H9 (cell line): Measurements from ENCODE around the gene FNIP2. TPM values are rescaled to one million over a fixed set of nuclear protein-coding genes. Genes with fewer than 3 reads are reported as not detected.
A peak's percentile ranks its signal among the peaks of the same experiment; 100 is the strongest.

ENCODE experiments used
- DNase-seq: peaks from one replicate; pipeline ENCODE4 v3.0.0-alpha.2; 2017
- H2AFZ ChIP-seq: one replicate; pipeline ENCODE4 v1.6.1; 2013; ENCODE audit warnings: mild to moderate bottlenecking, low read length, control low read depth, moderate library complexity
- H2AK5ac ChIP-seq: 2 replicates; pipeline ENCODE4 v1.6.1; 2013; ENCODE audit warnings: low read length, control low read depth, mixed read lengths; ENCODE audit not compliant: insufficient read length
- H2BK120ac ChIP-seq: one replicate; pipeline ENCODE4 v1.6.1; 2013; ENCODE audit warnings: low read depth, mild to moderate bottlenecking, low read length, control low read depth, inconsistent platforms; ENCODE audit not compliant: poor library complexity, severe bottlenecking
- H2BK12ac ChIP-seq: 2 replicates; pipeline ENCODE4 v1.6.1; 2013; ENCODE audit warnings: low read length, control low read depth, mixed read lengths, low read depth; ENCODE audit not compliant: insufficient read length
- H2BK15ac ChIP-seq: 2 replicates; pipeline ENCODE4 v1.6.1; 2013; ENCODE audit warnings: low read depth, low read length, control low read depth
- H2BK20ac ChIP-seq: one replicate; pipeline ENCODE4 v1.6.1; 2013; ENCODE audit warnings: low read depth, mild to moderate bottlenecking, low read length, control low read depth, inconsistent platforms; ENCODE audit not compliant: poor library complexity, severe bottlenecking
- H2BK5ac ChIP-seq: 2 replicates; pipeline ENCODE4 v1.6.1; 2013; ENCODE audit warnings: low read length, control low read depth, mixed read lengths; ENCODE audit not compliant: insufficient read length
- H3K14ac ChIP-seq: 2 replicates; pipeline ENCODE4 v1.6.1; 2013; ENCODE audit warnings: low read length, control low read depth; ENCODE audit not compliant: insufficient read depth
- H3K18ac ChIP-seq: 2 replicates; pipeline ENCODE4 v1.6.1; 2013; ENCODE audit warnings: low read depth, mild to moderate bottlenecking, mixed read lengths, low read length, control low read depth; ENCODE audit not compliant: insufficient read length
- H3K23ac ChIP-seq: 2 replicates; pipeline ENCODE4 v1.6.1; 2013; ENCODE audit warnings: low read length, control low read depth, mixed read lengths, low read depth; ENCODE audit not compliant: insufficient read length
- H3K23me2 ChIP-seq: 2 replicates; pipeline ENCODE4 v1.6.1; 2013; ENCODE audit warnings: low read depth, mild to moderate bottlenecking, mixed read lengths, low read length, control low read depth; ENCODE audit not compliant: insufficient read length, poor library complexity, severe bottlenecking
- H3K27ac ChIP-seq: 2 replicates; pipeline ENCODE4 v1.5.1; 2013; ENCODE audit warnings: low read length, control low read depth, mixed read lengths, low read depth; ENCODE audit not compliant: insufficient read length
- H3K27me3 ChIP-seq: 2 replicates; pipeline ENCODE4 v1.6.1; 2013; ENCODE audit warnings: low read length, control low read depth, inconsistent platforms; ENCODE audit not compliant: insufficient read depth
- H3K4ac ChIP-seq: 2 replicates; pipeline ENCODE4 v1.6.1; 2013; ENCODE audit warnings: low read depth, mild to moderate bottlenecking, control low read depth, inconsistent platforms, low read length, moderate library complexity
- H3K4me1 ChIP-seq: 2 replicates; pipeline ENCODE4 v1.6.1; 2013; ENCODE audit warnings: low read length, control low read depth, inconsistent platforms; ENCODE audit not compliant: insufficient read depth
- H3K4me2 ChIP-seq: 2 replicates; pipeline ENCODE4 v1.6.1; 2013; ENCODE audit warnings: low read length, control low read depth, mixed read lengths; ENCODE audit not compliant: insufficient read length, insufficient read depth
- H3K56ac ChIP-seq: 2 replicates; pipeline ENCODE4 v1.6.1; 2013; ENCODE audit warnings: low read depth, mild to moderate bottlenecking, mixed read lengths, low read length, control low read depth; ENCODE audit not compliant: insufficient read length
- H3K79me1 ChIP-seq: 2 replicates; pipeline ENCODE4 v1.6.1; 2013; ENCODE audit warnings: low read depth, mild to moderate bottlenecking, moderate library complexity, low read length, control low read depth, inconsistent platforms; ENCODE audit not compliant: insufficient read depth, poor library complexity, severe bottlenecking
- H3K79me2 ChIP-seq: 2 replicates; pipeline ENCODE4 v1.6.1; 2013; ENCODE audit warnings: low read length, control low read depth, inconsistent platforms; ENCODE audit not compliant: insufficient read depth
- H3K9ac ChIP-seq: 2 replicates; pipeline ENCODE4 v1.6.1; 2013; ENCODE audit warnings: low read length, control low read depth, mixed read lengths; ENCODE audit not compliant: insufficient read length; ENCODE audit errors: extremely low read depth
- H3K9me3 ChIP-seq: one replicate; pipeline ENCODE4 v1.6.1; 2013; ENCODE audit warnings: low read depth, low read length, inconsistent platforms; ENCODE audit not compliant: control insufficient read depth
- H3T11ph ChIP-seq: one replicate; pipeline ENCODE4 v1.6.1; 2013; ENCODE audit warnings: mild to moderate bottlenecking, low read length, control low read depth, inconsistent platforms
- H4K20me1 ChIP-seq: one replicate; pipeline ENCODE4 v1.6.1; 2013; ENCODE audit not compliant: control insufficient read depth, insufficient read length, insufficient read depth
- H4K5ac ChIP-seq: 2 replicates; pipeline ENCODE4 v1.6.1; 2013; ENCODE audit warnings: low read depth, mild to moderate bottlenecking, mixed read lengths, low read length, control low read depth; ENCODE audit not compliant: insufficient read length
- H4K8ac ChIP-seq: replicated peaks from 2 replicates; pipeline ENCODE4 v1.6.1; 2013; ENCODE audit warnings: low read length, control low read depth, mixed read lengths, low read depth; ENCODE audit not compliant: insufficient read length
- H4K91ac ChIP-seq: 2 replicates; pipeline ENCODE4 v1.6.1; 2013; ENCODE audit warnings: low read depth, mild to moderate bottlenecking, moderate library complexity, mixed read lengths, low read length, control low read depth; ENCODE audit not compliant: insufficient read length
- H3K27ac Mint-ChIP-seq, 3 experiments: 2 replicates in 2 of 3; 3 replicates in 1 of 3; pipeline ENCODE4 v1.8.0; 2020 to 2021; ENCODE audit warnings: mixed read lengths in 3 of 3, mild to moderate bottlenecking in 1 of 3, moderate library complexity in 1 of 3
- H3K27me3 Mint-ChIP-seq: 2 replicates; pipeline ENCODE4 v1.8.0; 2021; ENCODE audit warnings: low read depth, mild to moderate bottlenecking, moderate library complexity, mixed read lengths
- H3K36me3 Mint-ChIP-seq, 3 experiments: 2 replicates in 2 of 3; 3 replicates in 1 of 3; pipeline ENCODE4 v1.8.0; 2020 to 2021; ENCODE audit warnings: low read depth in 3 of 3, mixed read lengths in 3 of 3; ENCODE audit not compliant: insufficient read depth in 1 of 3
- H3K4me1 Mint-ChIP-seq, 2 experiments: 2 replicates each; pipeline ENCODE4 v1.8.0; 2020; ENCODE audit warnings: mixed read lengths in 2 of 2
- H3K4me3 Mint-ChIP-seq, 2 experiments: 2 replicates in 1 of 2; 3 replicates in 1 of 2; pipeline ENCODE4 v1.8.0; 2020 to 2021; ENCODE audit warnings: mild to moderate bottlenecking in 2 of 2, mixed read lengths in 2 of 2, moderate library complexity in 1 of 2
- H3K9me3 Mint-ChIP-seq, 2 experiments: 2 replicates in 1 of 2; 3 replicates in 1 of 2; pipeline ENCODE4 v1.8.0; 2020; ENCODE audit warnings: mild to moderate bottlenecking in 2 of 2, mixed read lengths in 2 of 2, moderate library complexity in 1 of 2
- WGBS: extraction: QIAGEN DNeasy Blood & Tissue Kit; methylation state at CpG from one replicate; pipeline ENCODE4 v1.1.7; 2013; ENCODE audit warnings: missing lambda C conversion rate, low lambda C conversion rate, mixed read lengths; ENCODE audit not compliant: insufficient read length; ENCODE audit errors: extremely low coverage; 5-methylcytosine and 5-hydroxymethylcytosine counted together
- total RNA-seq: library from RNA; stranded (reverse); gene quantifications from 2 replicates; pipeline ENCODE4 v1.2.1, GENCODE V29; 2021
- TF ChIP-seq, protein P1 (sequence below): fragments of 200-600 bp; sonication (generic); conservative IDR thresholded peaks from 3 replicates; pipeline ENCODE4 v1.8.0; 2021; ENCODE audit warnings: antibody characterized with exemption, mild to moderate bottlenecking

The FNIP2 gene
- total RNA-seq, 1 experiment from 2014 or later: 9.6 TPM

- Histone ChIP-seq H3K23me2 (no peaks in the 10 kb centered on the region), H3K18ac (no peak overlapping the region), H3K79me1 (no peaks in the 10 kb centered on the region), H3K4ac (no peak overlapping the region), H2AK5ac (no peak overlapping the region), H3K4me1 (no peaks in the 10 kb centered on the region; the same call in 1 of the 2 replicates), H3K4me2 (no peak overlapping the region), H3K23ac (no peak overlapping the region), H3T11ph (no peak overlapping the region), H2BK120ac (no peak overlapping the region), H4K8ac (no peak overlapping the region), H3K9ac (no peak overlapping the region), H3K27ac (no peak overlapping the region), H3K79me2 (no peaks in the 10 kb centered on the region), H3K9me3 (no peaks in the 10 kb centered on the region), H2BK20ac (no peak overlapping the region), H2BK5ac (no peak overlapping the region), H2BK12ac (no peak overlapping the region), H3K56ac (no peak overlapping the region), H3K14ac (no peak overlapping the region), H4K5ac (no peak overlapping the region), H4K20me1 (no peaks in the 10 kb centered on the region), H4K91ac (no peak overlapping the region), H2AFZ (no peak overlapping the region), H3K27me3 (no peaks in the 10 kb centered on the region), H2BK15ac (no peak overlapping the region)
- Mint-ChIP-seq H3K27ac (peak overlapping the region in 2 of 3 experiments; percentile 12 to 72; a peak in 2 of 7 replicates), H3K4me1 (peaks cover 13 to 19% of the 10 kb centered on the region in 2 experiments), H3K27me3 (no peaks in the 10 kb centered on the region), H3K36me3 (no peaks in the 10 kb centered on the region), H3K4me3 (no peak overlapping the region), H3K9me3 (no peaks in the 10 kb centered on the region)
- TF ChIP-seq, protein P1, sequence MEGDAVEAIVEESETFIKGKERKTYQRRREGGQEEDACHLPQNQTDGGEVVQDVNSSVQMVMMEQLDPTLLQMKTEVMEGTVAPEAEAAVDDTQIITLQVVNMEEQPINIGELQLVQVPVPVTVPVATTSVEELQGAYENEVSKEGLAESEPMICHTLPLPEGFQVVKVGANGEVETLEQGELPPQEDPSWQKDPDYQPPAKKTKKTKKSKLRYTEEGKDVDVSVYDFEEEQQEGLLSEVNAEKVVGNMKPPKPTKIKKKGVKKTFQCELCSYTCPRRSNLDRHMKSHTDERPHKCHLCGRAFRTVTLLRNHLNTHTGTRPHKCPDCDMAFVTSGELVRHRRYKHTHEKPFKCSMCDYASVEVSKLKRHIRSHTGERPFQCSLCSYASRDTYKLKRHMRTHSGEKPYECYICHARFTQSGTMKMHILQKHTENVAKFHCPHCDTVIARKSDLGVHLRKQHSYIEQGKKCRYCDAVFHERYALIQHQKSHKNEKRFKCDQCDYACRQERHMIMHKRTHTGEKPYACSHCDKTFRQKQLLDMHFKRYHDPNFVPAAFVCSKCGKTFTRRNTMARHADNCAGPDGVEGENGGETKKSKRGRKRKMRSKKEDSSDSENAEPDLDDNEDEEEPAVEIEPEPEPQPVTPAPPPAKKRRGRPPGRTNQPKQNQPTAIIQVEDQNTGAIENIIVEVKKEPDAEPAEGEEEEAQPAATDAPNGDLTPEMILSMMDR: no peak
- no peak for DNase-seq
- WGBS: no CpG with 5 or more reads among the region's 7 CpGs
Measured at GRCh38 chr4:158799856-158800255, 31.0 kb downstream of the FNIP2 start.
